MM.1S (cell line): Measurements from ENCODE around the gene PROKR1.

Experiments used
- DNase-seq: peaks from one replicate; pipeline ENCODE4 v3.0.0-alpha.2; 2015
- H2AFZ ChIP-seq: fragments of 300-600 bp; sonication (generic); 2 replicates; pipeline ENCODE4 v1.6.0; 2016; ENCODE audit warnings: antibody characterized with exemption, low read length
- H3F3A ChIP-seq: fragments of 300-600 bp; sonication (generic); 2 replicates; pipeline ENCODE4 v1.6.1; 2016; ENCODE audit warnings: mild to moderate bottlenecking, antibody characterized with exemption, low read length, moderate library complexity, mixed read lengths; ENCODE audit not compliant: insufficient read depth
- H3K27ac ChIP-seq: fragments of 300-600 bp; sonication (generic); 2 replicates; pipeline ENCODE4 v1.5.1; 2016; ENCODE audit warnings: mild to moderate bottlenecking, low read length
- H3K27me3 ChIP-seq: fragments of 300-600 bp; sonication (generic); replicated peaks from 2 replicates; pipeline ENCODE4 v1.6.0; 2016; ENCODE audit warnings: low read length; ENCODE audit not compliant: insufficient read depth
- H3K36me3 ChIP-seq: fragments of 300-600 bp; sonication (generic); replicated peaks from 2 replicates; pipeline ENCODE4 v1.6.1; 2016; ENCODE audit warnings: mild to moderate bottlenecking, low read length, mixed read lengths; ENCODE audit not compliant: insufficient read depth
- H3K4me1 ChIP-seq: fragments of 300-600 bp; sonication (generic); 2 replicates; pipeline ENCODE4 v1.6.1; 2016; ENCODE audit warnings: low read length, mixed read lengths
- H3K4me2 ChIP-seq: fragments of 300-600 bp; sonication (generic); 2 replicates; pipeline ENCODE4 v1.6.0; 2016; ENCODE audit warnings: low read depth, low read length
- H3K4me3 ChIP-seq: fragments of 300-600 bp; sonication (generic); 2 replicates; pipeline ENCODE4 v1.5.1; 2016; ENCODE audit warnings: low read length, mixed read lengths
- H3K79me2 ChIP-seq: fragments of 300-600 bp; sonication (generic); 2 replicates; pipeline ENCODE4 v1.6.1; 2016; ENCODE audit warnings: mixed run types, low read length, mixed read lengths
- H3K9ac ChIP-seq: fragments of 300-600 bp; sonication (generic); 2 replicates; pipeline ENCODE4 v1.6.1; 2016; ENCODE audit warnings: low read length, mixed read lengths
- H3K9me2 ChIP-seq: fragments of 300-600 bp; sonication (generic); replicated peaks from 2 replicates; pipeline ENCODE4 v1.6.1; 2016; ENCODE audit warnings: mild to moderate bottlenecking, low read length, mixed read lengths; ENCODE audit not compliant: insufficient read depth
- H3K9me3 ChIP-seq: fragments of 300-600 bp; sonication (generic); replicated peaks from 2 replicates; pipeline ENCODE4 v1.6.1; 2016; ENCODE audit warnings: mild to moderate bottlenecking, low read length, mixed read lengths; ENCODE audit not compliant: insufficient read depth
- H4K20me1 ChIP-seq: fragments of 300-600 bp; sonication (generic); 2 replicates; pipeline ENCODE4 v1.6.1; 2016; ENCODE audit warnings: mild to moderate bottlenecking, low read length, moderate library complexity, mixed read lengths; ENCODE audit not compliant: insufficient read depth
- EZH2 ChIP-seq: fragments of 300-600 bp; sonication (generic); optimal IDR thresholded peaks from 2 replicates; pipeline ENCODE3; 2017; ENCODE audit warnings: low read depth, mild to moderate bottlenecking, antibody characterized with exemption, low read length, mixed read lengths
- EZH2phosphoT487 ChIP-seq: fragments of 300-600 bp; sonication (generic); IDR thresholded peaks from 2 replicates; pipeline ENCODE4 v1.6.1; 2018; ENCODE audit warnings: antibody characterized with exemption, low read length
- TF ChIP-seq, protein P1 (sequence below): fragments of 300-600 bp; sonication (generic); IDR thresholded peaks from 2 replicates; pipeline ENCODE4 v1.5.1; 2016; ENCODE audit warnings: antibody characterized with exemption, low read length, mixed read lengths

Gene PROKR1

DNA sequence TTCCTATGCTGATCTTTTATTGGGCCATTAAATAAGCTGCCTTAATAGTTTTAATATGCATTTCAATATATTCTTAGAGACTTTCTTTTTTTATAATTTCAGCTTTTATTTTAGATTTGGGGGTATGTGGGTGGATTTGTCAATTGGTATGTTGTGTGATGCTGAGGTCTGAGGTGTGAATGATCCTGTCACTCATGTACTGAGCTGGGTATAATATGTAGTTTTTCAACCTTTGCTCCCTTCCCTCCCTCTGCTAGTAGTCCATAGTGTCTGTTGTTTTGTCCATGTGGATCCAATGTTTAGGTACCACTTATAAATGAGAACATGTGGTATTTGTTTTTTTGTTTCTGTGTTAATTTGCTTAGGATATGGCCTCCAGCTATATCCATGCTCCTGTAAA lies 35.5 kb upstream of the PROKR1 start:
- H3K9me2 ChIP-seq, result no peaks in the 10 kb centered on the region
- H3K27me3 ChIP-seq, result no peaks in the 10 kb centered on the region
- no peak overlapping the region for H3K4me3 ChIP-seq
- no peaks in the 10 kb centered on the region for H3K79me2 ChIP-seq
- DNase-seq, result no peak
- no peak overlapping the region for H3K4me2 ChIP-seq
- no peak overlapping the region for H3K9ac ChIP-seq
- H3F3A ChIP-seq, result no peaks in the 10 kb centered on the region
- no peak overlapping the region for H2AFZ ChIP-seq
- H3K36me3 ChIP-seq, result no peaks in the 10 kb centered on the region
- H4K20me1 ChIP-seq, result no peaks in the 10 kb centered on the region
- TF ChIP-seq, protein P1, sequence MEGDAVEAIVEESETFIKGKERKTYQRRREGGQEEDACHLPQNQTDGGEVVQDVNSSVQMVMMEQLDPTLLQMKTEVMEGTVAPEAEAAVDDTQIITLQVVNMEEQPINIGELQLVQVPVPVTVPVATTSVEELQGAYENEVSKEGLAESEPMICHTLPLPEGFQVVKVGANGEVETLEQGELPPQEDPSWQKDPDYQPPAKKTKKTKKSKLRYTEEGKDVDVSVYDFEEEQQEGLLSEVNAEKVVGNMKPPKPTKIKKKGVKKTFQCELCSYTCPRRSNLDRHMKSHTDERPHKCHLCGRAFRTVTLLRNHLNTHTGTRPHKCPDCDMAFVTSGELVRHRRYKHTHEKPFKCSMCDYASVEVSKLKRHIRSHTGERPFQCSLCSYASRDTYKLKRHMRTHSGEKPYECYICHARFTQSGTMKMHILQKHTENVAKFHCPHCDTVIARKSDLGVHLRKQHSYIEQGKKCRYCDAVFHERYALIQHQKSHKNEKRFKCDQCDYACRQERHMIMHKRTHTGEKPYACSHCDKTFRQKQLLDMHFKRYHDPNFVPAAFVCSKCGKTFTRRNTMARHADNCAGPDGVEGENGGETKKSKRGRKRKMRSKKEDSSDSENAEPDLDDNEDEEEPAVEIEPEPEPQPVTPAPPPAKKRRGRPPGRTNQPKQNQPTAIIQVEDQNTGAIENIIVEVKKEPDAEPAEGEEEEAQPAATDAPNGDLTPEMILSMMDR, result no peak
- TF ChIP-seq EZH2 (no peak), EZH2phosphoT487 (no peak)
- no peaks in the 10 kb centered on the region for H3K9me3 ChIP-seq
- H3K4me1 ChIP-seq, result no peaks in the 10 kb centered on the region
- no peak overlapping the region for H3K27ac ChIP-seq

DNA sequence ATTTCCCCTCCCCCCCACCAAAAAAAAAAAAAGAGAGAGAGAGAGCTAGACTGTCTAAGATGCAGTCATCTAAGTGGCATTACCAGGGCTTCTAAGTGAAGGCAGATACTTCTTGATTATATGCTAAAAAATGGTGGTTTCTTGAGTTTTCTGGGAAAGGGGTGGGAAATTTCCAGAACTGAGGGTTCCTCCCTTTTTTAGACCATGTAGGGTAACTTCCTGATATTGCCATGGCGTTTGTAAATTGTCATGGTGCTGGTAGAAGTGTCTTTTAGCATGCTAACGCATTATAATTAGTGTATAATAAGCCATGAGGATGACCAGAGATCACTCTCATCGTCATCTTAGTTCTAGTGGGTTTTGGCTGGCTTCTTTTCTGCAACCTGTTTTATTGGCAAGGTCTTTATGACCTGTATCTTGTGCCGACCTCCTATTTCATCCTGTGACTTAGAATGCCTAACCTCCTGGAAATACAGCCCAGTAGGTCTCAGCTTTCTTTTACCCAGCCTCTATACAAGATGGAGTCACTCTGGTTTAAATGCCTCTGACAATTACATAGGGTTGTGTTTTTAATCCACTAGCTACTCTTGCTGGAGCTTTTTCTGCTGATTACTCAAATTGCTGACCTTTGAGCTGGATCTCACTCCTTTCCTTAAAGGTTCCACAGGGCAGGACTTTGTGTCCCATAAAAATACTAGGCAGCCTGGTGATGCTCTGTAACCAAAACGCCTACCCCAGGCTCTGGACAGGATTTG lies 30.4 kb upstream of the PROKR1 start:
- Histone ChIP-seq H3K36me3 (no peaks in the 10 kb centered on the region), H3K79me2 (no peaks in the 10 kb centered on the region), H3K9me2 (no peaks in the 10 kb centered on the region), H3K4me1 (no peaks in the 10 kb centered on the region), H3K9me3 (no peaks in the 10 kb centered on the region), H3K9ac (no peak overlapping the region), H3F3A (no peaks in the 10 kb centered on the region), H3K4me3 (no peak overlapping the region), H3K4me2 (no peak overlapping the region), H3K27ac (no peak overlapping the region), H2AFZ (no peak overlapping the region), H3K27me3 (no peaks in the 10 kb centered on the region), H4K20me1 (no peaks in the 10 kb centered on the region)
- TF ChIP-seq EZH2, result no peak
- no peak for TF ChIP-seq EZH2phosphoT487
- TF ChIP-seq, protein P1, result no peak
- DNase-seq, result no peak

DNA sequence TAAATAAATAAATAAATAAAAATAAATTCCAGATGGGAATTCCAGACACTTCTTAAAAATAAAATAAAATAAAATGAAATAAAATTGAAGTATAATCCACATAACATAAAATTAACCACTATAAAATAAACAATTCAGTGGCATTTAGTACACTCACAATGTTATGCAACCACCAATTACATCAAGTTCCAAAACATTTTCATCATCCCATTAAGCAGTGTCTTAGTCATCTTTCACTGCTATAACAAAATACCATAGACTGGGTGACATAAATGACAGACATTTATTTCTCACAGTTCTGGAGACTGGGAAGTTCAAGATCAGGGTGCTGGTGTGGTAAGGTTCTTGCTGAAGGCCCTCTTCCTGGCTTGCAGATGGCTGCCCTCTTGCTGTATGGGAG lies 22.6 kb upstream of the PROKR1 start:
- no peak overlapping the region for H3K4me2 ChIP-seq
- no peak overlapping the region for H3K4me3 ChIP-seq
- no peaks in the 10 kb centered on the region for H3K79me2 ChIP-seq
- no peak overlapping the region for H3K27ac ChIP-seq
- H3K9me2 ChIP-seq, result no peaks in the 10 kb centered on the region
- no peaks in the 10 kb centered on the region for H3K36me3 ChIP-seq
- H3K4me1 ChIP-seq, result no peaks in the 10 kb centered on the region
- no peaks in the 10 kb centered on the region for H3F3A ChIP-seq
- TF ChIP-seq EZH2 (no peak), EZH2phosphoT487 (no peak)
- TF ChIP-seq, protein P1, result no peak
- no peak for DNase-seq
- no peak overlapping the region for H3K9ac ChIP-seq
- H2AFZ ChIP-seq, result no peak overlapping the region
- no peaks in the 10 kb centered on the region for H3K9me3 ChIP-seq
- H4K20me1 ChIP-seq, result no peaks in the 10 kb centered on the region
- no peaks in the 10 kb centered on the region for H3K27me3 ChIP-seq
